ENCODE results near the gene ELOVL5.
"Not testable (repeated sequence)": the region's sequence is repeated elsewhere in the genome, so short reads cannot be mapped to it uniquely, and the experiment has no call there.

The ELOVL5 gene

DNA sequence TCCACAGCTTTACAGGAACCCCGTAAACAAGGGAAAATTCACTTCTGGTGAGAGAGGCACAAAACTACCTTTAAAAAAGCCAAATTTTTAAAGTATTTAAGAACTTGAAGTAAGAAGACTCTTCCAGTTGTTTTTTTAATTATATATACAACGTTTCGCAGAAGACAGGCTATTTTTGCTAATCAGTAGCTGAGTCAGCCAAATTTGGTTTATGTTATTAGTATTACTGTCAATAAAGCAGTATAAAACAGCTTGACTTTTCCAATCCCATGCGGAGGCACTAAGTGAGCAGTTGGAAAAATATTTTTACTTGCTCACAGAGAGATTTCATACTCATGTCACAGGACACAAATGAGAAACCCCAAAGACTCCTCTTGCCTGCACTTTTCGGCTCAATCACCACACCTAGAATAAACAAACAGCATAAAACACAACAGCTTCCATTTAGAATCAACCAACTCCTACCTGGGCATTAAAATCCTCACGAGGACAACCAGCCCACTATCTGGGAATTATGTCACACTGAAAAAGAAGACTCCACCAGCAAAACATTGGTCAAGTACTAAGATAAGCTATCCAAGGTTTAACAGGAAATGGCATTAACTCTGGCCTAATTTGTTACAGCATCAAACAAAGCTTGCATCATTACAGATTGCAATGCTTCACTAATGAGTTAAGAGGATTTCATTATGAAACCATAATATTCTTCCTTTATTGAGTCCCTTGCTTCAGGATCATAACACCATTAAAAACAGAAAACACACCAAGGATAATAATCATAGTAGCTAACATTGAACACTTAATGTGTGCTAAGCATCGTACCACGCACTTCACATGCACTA, 26.3 kb downstream of the ELOVL5 start:
- H3K27me3 Mint-ChIP-seq (ENCODE audit: low read depth, poor library complexity): no peaks in the 10 kb centered on the region
- H3K4me3 Mint-ChIP-seq: no peak overlapping the region
- peaks cover 32% of the 10 kb centered on the region for H3K36me3 Mint-ChIP-seq (ENCODE audit: low read depth)
- H3K9me3 Mint-ChIP-seq: peaks cover 5% of the 10 kb centered on the region
- H3K4me1 Mint-ChIP-seq: peaks cover 12% of the 10 kb centered on the region
- peak overlapping the region; percentile 77 for H3K27ac Mint-ChIP-seq
- TF ChIP-seq, protein P1, sequence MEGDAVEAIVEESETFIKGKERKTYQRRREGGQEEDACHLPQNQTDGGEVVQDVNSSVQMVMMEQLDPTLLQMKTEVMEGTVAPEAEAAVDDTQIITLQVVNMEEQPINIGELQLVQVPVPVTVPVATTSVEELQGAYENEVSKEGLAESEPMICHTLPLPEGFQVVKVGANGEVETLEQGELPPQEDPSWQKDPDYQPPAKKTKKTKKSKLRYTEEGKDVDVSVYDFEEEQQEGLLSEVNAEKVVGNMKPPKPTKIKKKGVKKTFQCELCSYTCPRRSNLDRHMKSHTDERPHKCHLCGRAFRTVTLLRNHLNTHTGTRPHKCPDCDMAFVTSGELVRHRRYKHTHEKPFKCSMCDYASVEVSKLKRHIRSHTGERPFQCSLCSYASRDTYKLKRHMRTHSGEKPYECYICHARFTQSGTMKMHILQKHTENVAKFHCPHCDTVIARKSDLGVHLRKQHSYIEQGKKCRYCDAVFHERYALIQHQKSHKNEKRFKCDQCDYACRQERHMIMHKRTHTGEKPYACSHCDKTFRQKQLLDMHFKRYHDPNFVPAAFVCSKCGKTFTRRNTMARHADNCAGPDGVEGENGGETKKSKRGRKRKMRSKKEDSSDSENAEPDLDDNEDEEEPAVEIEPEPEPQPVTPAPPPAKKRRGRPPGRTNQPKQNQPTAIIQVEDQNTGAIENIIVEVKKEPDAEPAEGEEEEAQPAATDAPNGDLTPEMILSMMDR (IDR thresholded peaks at IDR 0.05): no peak
- no peak for DNase-seq

DNA sequence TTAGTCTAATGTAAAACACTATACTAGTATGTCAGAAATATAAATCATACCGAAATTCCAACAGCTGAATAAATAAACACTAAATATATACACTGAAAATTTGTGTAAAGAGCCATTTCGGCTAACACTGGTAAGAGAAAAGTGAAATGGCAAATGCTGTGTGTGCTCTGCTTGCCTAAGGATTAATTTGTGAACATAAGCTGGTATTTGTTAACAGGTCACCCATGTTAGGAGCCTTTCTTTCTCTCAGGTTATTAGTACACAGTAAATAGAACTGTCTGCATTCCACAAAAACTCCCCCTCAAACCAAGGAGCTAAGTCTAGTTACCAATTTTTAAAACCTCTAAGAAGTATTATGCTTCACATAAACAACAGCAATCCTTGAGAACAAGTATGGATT, 27.0 kb downstream of the ELOVL5 start:
- peaks cover 7% of the 10 kb centered on the region for H3K9me3 Mint-ChIP-seq
- H3K27me3 Mint-ChIP-seq (ENCODE audit: low read depth, poor library complexity): no peaks in the 10 kb centered on the region
- peak overlapping the region; percentile 77 for H3K27ac Mint-ChIP-seq
- no peak overlapping the region for H3K4me3 Mint-ChIP-seq
- TF ChIP-seq, protein P1 (IDR thresholded peaks at IDR 0.05): no peak
- DNase-seq: no peak
- peaks cover 37% of the 10 kb centered on the region for H3K36me3 Mint-ChIP-seq (ENCODE audit: low read depth)
- H3K4me1 Mint-ChIP-seq: peaks cover 5% of the 10 kb centered on the region

DNA sequence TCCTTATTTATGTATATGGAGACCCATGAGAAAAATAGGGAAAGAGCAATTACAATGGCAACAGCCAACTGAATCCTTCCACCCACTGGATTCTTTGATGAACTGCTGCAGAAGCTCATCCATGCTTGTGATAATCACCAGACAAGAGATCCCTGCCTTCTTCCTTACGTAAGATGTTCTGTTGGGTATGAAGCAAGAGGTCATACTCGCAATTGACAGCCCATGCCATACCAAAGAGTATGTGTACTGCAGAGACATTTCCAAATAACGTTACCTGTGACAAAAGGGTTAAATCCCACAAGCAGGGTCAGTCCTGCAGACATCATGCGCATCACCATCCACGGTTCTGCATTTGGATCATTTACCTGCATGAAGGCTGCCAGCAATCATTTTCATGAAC, 27.8 kb downstream of the ELOVL5 start:
- DNase-seq: no peak
- Mint-ChIP-seq H3K27ac (no peak overlapping the region), H3K36me3 (ENCODE audit: low read depth) (peaks cover 37% of the 10 kb centered on the region), H3K4me3 (no peak overlapping the region), H3K9me3 (peaks cover 7% of the 10 kb centered on the region), H3K4me1 (peaks cover 6% of the 10 kb centered on the region), H3K27me3 (ENCODE audit: low read depth, poor library complexity) (no peaks in the 10 kb centered on the region)
- TF ChIP-seq, protein P1 (IDR thresholded peaks at IDR 0.05): no peak

DNA sequence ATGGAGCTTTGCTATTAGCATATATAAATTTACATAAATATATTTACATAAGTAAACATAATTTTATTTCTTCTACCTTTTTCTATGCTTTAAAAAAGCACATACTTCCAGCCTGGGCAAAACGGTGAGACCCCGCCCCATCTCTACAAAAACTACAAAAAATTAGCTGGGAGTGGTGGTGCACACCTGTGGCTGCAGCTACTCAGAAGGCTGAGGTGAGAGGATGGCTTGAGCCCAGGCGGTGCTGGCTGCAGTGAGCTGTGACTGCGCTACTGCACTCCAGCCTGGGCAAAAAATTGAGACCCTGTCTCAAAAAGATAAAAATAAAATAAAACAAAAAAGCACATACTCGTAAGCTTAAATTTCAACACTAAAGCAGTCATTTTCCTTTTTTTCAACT, 30.3 kb downstream of the ELOVL5 start:
- H3K4me3 Mint-ChIP-seq: no peak overlapping the region
- peaks cover 7% of the 10 kb centered on the region for H3K9me3 Mint-ChIP-seq
- DNase-seq: no peak
- peaks cover 3% of the 10 kb centered on the region for H3K27me3 Mint-ChIP-seq (ENCODE audit: low read depth, poor library complexity)
- peaks cover 32% of the 10 kb centered on the region for H3K36me3 Mint-ChIP-seq (ENCODE audit: low read depth)
- no peak overlapping the region for H3K27ac Mint-ChIP-seq
- TF ChIP-seq, protein P1 (IDR thresholded peaks at IDR 0.05): no peak
- H3K4me1 Mint-ChIP-seq: peaks cover 8% of the 10 kb centered on the region

DNA sequence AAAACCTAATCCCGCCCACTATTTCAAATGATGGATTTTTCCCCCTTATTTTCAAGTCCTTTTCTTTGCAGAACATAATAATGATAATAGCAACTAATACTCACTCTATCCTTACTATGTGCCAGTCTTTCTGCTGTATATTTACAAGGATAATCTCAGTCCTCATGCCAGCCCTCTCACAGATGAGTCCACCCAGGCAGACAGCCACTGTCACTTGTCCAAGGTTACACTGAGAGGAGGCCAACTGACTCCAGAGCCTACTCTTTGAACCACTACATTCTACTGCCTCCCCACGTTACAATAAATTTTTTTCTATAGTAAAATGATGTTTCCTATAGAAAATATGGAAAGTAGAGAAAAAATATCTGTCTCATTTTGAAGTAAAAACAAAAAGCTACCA, 30.9 kb downstream of the ELOVL5 start:
- Mint-ChIP-seq H3K27ac (no peak overlapping the region), H3K36me3 (ENCODE audit: low read depth) (peaks cover 34% of the 10 kb centered on the region), H3K4me1 (peaks cover 8% of the 10 kb centered on the region), H3K4me3 (no peak overlapping the region), H3K27me3 (ENCODE audit: low read depth, poor library complexity) (peaks cover 3% of the 10 kb centered on the region), H3K9me3 (peaks cover 7% of the 10 kb centered on the region)
- TF ChIP-seq, protein P1 (IDR thresholded peaks at IDR 0.05): no peak
- DNase-seq: no peak

DNA sequence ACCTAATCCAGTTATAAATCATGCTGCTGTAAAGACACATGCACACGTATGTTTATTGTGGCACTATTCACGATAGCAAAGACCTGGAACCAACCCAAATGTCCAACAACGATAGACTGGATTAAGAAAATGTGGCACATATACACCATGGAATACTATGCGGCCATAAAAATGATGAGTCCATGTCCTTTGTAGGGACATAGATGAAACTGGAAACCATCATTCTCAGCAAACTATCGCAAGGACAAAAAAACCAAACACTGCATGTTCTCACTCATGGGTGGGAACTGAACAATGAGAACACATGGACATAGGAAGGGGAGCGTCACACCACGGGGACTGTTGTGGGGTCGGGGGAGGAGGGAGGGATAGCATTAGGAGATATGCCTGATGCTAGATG, 31.5 kb downstream of the ELOVL5 start:
- H3K27me3 Mint-ChIP-seq (ENCODE audit: low read depth, poor library complexity); DNase-seq; H3K4me1 Mint-ChIP-seq; H3K9me3 Mint-ChIP-seq; H3K4me3 Mint-ChIP-seq: not testable (repeated sequence)
- peak overlapping the region; percentile 35 for H3K27ac Mint-ChIP-seq
- peaks cover 40% of the 10 kb centered on the region for H3K36me3 Mint-ChIP-seq (ENCODE audit: low read depth)
